Measurements from ENCODE around the gene SERPINE2.
"Not testable (repeated sequence)": the region's sequence is repeated elsewhere in the genome, so short reads cannot be mapped to it uniquely, and the experiment has no call there.

The SERPINE2 gene

GRCh38 chr2:224017957-224018356 lies 21.1 kb downstream of the SERPINE2 start:
- FAIRE-seq (no peak), DNase-seq (ENCODE audit: insufficient read length, low spot score) (no peak)

- peak; percentile 26 for FAIRE-seq
Observed at GRCh38 chr2:224016963-224017362, 22.1 kb downstream of the SERPINE2 start.

GRCh38 chr2:224014336-224014735 lies 24.8 kb downstream of the SERPINE2 start:
- no peak for FAIRE-seq
- no peak for DNase-seq (ENCODE audit: insufficient read length, low spot score)

More at GRCh38 chr2:224016963-224017362, 22.1 kb downstream of the SERPINE2 start:
- no peak for DNase-seq (ENCODE audit: insufficient read length, low spot score)

GRCh38 chr2:224011837-224012236 lies 27.2 kb downstream of the SERPINE2 start:
- DNase-seq (ENCODE audit: insufficient read length, low spot score) (no peak), FAIRE-seq (no peak)

GRCh38 chr2:224009605-224010315 lies 29.3 kb downstream of the SERPINE2 start:
- FAIRE-seq = peak; percentile 49

GRCh38 chr2:224008702-224009261 lies 30.3 kb downstream of the SERPINE2 start:
- DNase-seq (ENCODE audit: insufficient read length, low spot score) (no peak), FAIRE-seq (no peak)

More at GRCh38 chr2:224009605-224010315, 29.3 kb downstream of the SERPINE2 start:
- DNase-seq (ENCODE audit: insufficient read length, low spot score) = no peak

- no peak for FAIRE-seq
- no peak for DNase-seq (ENCODE audit: insufficient read length, low spot score)
Observed at GRCh38 chr2:224004105-224004695, 34.9 kb downstream of the SERPINE2 start.

- not testable (repeated sequence) for FAIRE-seq; DNase-seq (ENCODE audit: insufficient read length, low spot score)
Observed at GRCh38 chr2:224000662-224001061, 38.4 kb downstream of the SERPINE2 start.

GRCh38 chr2:223999862-224000261 lies 39.2 kb downstream of the SERPINE2 start:
- FAIRE-seq (no peak), DNase-seq (ENCODE audit: insufficient read length, low spot score) (no peak)

- FAIRE-seq = no peak
- no peak for DNase-seq (ENCODE audit: insufficient read length, low spot score)
Observed at GRCh38 chr2:223998948-223999347, 40.1 kb downstream of the SERPINE2 start.

GRCh38 chr2:223997938-223998337 lies 41.1 kb downstream of the SERPINE2 start:
- FAIRE-seq = no peak
- no peak for DNase-seq (ENCODE audit: insufficient read length, low spot score)

- FAIRE-seq = no peak
- no peak for DNase-seq (ENCODE audit: insufficient read length, low spot score)
Observed at GRCh38 chr2:223996391-223996790, 42.7 kb downstream of the SERPINE2 start.

GRCh38 chr2:223995569-223995968 lies 43.5 kb downstream of the SERPINE2 start:
- DNase-seq (ENCODE audit: insufficient read length, low spot score) = no peak
- no peak for FAIRE-seq

- FAIRE-seq (no peak), DNase-seq (ENCODE audit: insufficient read length, low spot score) (no peak)
Observed at GRCh38 chr2:223994562-223995162, 44.4 kb downstream of the SERPINE2 start.

GRCh38 chr2:223993634-223994232 lies 45.4 kb downstream of the SERPINE2 start:
- FAIRE-seq (peak; percentile 84), DNase-seq (ENCODE audit: insufficient read length, low spot score) (peak; percentile 51)

- FAIRE-seq = no peak
Observed at GRCh38 chr2:223991611-223992010, 47.5 kb downstream of the SERPINE2 start.

GRCh38 chr2:223989856-223990232 lies 49.2 kb downstream of the SERPINE2 start:
- FAIRE-seq (no peak), DNase-seq (ENCODE audit: insufficient read length, low spot score) (no peak)

More at GRCh38 chr2:223991611-223992010, 47.5 kb downstream of the SERPINE2 start:
- DNase-seq (ENCODE audit: insufficient read length, low spot score) = no peak

- DNase-seq (ENCODE audit: insufficient read length, low spot score) (no peak), FAIRE-seq (no peak)
Observed at GRCh38 chr2:223989206-223989855, 49.8 kb downstream of the SERPINE2 start.

GRCh38 chr2:223981241-223981640 lies 57.8 kb downstream of the SERPINE2 start:
- no peak for FAIRE-seq

GRCh38 chr2:223980803-223981202 lies 58.3 kb downstream of the SERPINE2 start:
- FAIRE-seq (no peak), DNase-seq (ENCODE audit: insufficient read length, low spot score) (no peak)

More at GRCh38 chr2:223981241-223981640, 57.8 kb downstream of the SERPINE2 start:
- DNase-seq (ENCODE audit: insufficient read length, low spot score) = no peak

GRCh38 chr2:223980397-223980735 lies 58.7 kb downstream of the SERPINE2 start:
- DNase-seq (ENCODE audit: insufficient read length, low spot score) (no peak), FAIRE-seq (no peak)
